GM23338 (cell line): Measurements from ENCODE around the gene TIMM44. TPM values are rescaled to one million over a fixed set of nuclear protein-coding genes. Genes with fewer than 3 reads are reported as not detected.

ENCODE experiments used
- CTCF ChIP-seq, 2 experiments: fragments of 200-600 bp in 1 of 2; sonication (generic) in 1 of 2; conservative IDR thresholded peaks; 2 replicates each; pipeline versions ENCODE4 v1.5.1 to v1.6.1; 2016 to 2017; ENCODE audit warnings: antibody characterized with exemption in 2 of 2, low read depth in 2 of 2, mild to moderate bottlenecking in 2 of 2, moderate library complexity in 1 of 2
- EZH2 ChIP-seq: fragments of 200-600 bp; sonication (generic); IDR thresholded peaks from one replicate; pipeline ENCODE4 v1.8.0; 2017; ENCODE audit warnings: antibody characterized with exemption, mild to moderate bottlenecking, low read depth; ENCODE audit not compliant: unreplicated experiment
- EZH2phosphoT487 ChIP-seq: fragments of 200-600 bp; sonication (generic); IDR thresholded peaks from one replicate; pipeline ENCODE4 v1.8.1; 2018; ENCODE audit warnings: antibody characterized with exemption; ENCODE audit not compliant: unreplicated experiment
- JUNB ChIP-seq: IDR thresholded peaks from one replicate; pipeline ENCODE4 v1.6.1; 2016; ENCODE audit warnings: antibody characterized with exemption; ENCODE audit not compliant: unreplicated experiment
- NANOG ChIP-seq: IDR thresholded peaks from 2 replicates; pipeline ENCODE4 v1.6.1; 2016; ENCODE audit warnings: antibody characterized with exemption, borderline replicate concordance
- STAT1 ChIP-seq: IDR thresholded peaks from one replicate; pipeline ENCODE4 v1.6.1; 2016; ENCODE audit warnings: antibody characterized with exemption; ENCODE audit not compliant: unreplicated experiment
- ZNF114 ChIP-seq: fragments of 250-450 bp; sonication (Bioruptor Pico); IDR thresholded peaks from 2 replicates; pipeline ENCODE4 v1.5.0; 2020; ENCODE audit warnings: mild to moderate bottlenecking, moderate library complexity
- ZNF331 ChIP-seq: fragments of 250-450 bp; sonication (Bioruptor Pico); IDR thresholded peaks from 2 replicates; pipeline ENCODE4 v1.5.0; 2020; ENCODE audit warnings: low read depth, mild to moderate bottlenecking, moderate library complexity
- polyA plus RNA-seq: library from polyadenylated mRNA; unstranded; fragments of >200 nt; fragmentation: Nextera tagmentation; extraction: Ambion mirVana; gene quantifications from 2 replicates; pipeline ENCODE4 v1.2.1, GENCODE V29; 2016
- total RNA-seq: library from RNA; depleted of rRNA; stranded (reverse); fragments of >200 nt; shearing (Covaris generic); gene quantifications from 2 replicates; pipeline ENCODE4 v1.2.3, GENCODE V29; 2014
- TF ChIP-seq, protein P1 (sequence below): fragments of 250-450 bp; sonication (Bioruptor Pico); IDR thresholded peaks from 2 replicates; pipeline ENCODE4 v1.5.0; 2020; ENCODE audit warnings: mild to moderate bottlenecking, moderate library complexity
- TF ChIP-seq, protein P2 (sequence below): IDR thresholded peaks from 2 replicates; pipeline ENCODE4 v1.6.1; 2016; ENCODE audit warnings: antibody characterized with exemption

The TIMM44 gene
- total and polyA plus RNA-seq, 2 experiments from 2014 or later = 125 to 128 TPM

- TF ChIP-seq, protein P1, sequence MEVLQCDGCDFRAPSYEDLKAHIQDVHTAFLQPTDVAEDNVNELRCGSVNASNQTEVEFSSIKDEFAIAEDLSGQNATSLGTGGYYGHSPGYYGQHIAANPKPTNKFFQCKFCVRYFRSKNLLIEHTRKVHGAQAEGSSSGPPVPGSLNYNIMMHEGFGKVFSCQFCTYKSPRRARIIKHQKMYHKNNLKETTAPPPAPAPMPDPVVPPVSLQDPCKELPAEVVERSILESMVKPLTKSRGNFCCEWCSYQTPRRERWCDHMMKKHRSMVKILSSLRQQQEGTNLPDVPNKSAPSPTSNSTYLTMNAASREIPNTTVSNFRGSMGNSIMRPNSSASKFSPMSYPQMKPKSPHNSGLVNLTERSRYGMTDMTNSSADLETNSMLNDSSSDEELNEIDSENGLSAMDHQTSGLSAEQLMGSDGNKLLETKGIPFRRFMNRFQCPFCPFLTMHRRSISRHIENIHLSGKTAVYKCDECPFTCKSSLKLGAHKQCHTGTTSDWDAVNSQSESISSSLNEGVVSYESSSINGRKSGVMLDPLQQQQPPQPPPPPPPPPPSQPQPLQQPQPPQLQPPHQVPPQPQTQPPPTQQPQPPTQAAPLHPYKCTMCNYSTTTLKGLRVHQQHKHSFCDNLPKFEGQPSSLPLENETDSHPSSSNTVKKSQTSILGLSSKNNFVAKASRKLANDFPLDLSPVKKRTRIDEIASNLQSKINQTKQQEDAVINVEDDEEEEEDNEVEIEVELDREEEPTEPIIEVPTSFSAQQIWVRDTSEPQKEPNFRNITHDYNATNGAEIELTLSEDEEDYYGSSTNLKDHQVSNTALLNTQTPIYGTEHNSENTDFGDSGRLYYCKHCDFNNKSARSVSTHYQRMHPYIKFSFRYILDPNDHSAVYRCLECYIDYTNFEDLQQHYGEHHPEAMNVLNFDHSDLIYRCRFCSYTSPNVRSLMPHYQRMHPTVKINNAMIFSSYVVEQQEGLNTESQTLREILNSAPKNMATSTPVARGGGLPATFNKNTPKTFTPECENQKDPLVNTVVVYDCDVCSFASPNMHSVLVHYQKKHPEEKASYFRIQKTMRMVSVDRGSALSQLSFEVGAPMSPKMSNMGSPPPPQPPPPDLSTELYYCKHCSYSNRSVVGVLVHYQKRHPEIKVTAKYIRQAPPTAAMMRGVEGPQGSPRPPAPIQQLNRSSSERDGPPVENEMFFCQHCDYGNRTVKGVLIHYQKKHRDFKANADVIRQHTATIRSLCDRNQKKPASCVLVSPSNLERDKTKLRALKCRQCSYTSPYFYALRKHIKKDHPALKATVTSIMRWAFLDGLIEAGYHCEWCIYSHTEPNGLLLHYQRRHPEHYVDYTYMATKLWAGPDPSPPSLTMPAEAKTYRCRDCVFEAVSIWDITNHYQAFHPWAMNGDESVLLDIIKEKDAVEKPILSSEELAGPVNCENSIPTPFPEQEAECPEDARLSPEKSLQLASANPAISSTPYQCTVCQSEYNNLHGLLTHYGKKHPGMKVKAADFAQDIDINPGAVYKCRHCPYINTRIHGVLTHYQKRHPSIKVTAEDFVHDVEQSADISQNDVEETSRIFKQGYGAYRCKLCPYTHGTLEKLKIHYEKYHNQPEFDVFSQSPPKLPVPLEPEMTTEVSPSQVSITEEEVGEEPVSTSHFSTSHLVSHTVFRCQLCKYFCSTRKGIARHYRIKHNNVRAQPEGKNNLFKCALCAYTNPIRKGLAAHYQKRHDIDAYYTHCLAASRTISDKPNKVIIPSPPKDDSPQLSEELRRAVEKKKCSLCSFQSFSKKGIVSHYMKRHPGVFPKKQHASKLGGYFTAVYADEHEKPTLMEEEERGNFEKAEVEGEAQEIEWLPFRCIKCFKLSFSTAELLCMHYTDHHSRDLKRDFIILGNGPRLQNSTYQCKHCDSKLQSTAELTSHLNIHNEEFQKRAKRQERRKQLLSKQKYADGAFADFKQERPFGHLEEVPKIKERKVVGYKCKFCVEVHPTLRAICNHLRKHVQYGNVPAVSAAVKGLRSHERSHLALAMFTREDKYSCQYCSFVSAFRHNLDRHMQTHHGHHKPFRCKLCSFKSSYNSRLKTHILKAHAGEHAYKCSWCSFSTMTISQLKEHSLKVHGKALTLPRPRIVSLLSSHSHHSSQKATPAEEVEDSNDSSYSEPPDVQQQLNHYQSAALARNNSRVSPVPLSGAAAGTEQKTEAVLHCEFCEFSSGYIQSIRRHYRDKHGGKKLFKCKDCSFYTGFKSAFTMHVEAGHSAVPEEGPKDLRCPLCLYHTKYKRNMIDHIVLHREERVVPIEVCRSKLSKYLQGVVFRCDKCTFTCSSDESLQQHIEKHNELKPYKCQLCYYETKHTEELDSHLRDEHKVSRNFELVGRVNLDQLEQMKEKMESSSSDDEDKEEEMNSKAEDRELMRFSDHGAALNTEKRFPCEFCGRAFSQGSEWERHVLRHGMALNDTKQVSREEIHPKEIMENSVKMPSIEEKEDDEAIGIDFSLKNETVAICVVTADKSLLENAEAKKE (CRISPR knock-in tag) = no peak
- TF ChIP-seq, protein P2, sequence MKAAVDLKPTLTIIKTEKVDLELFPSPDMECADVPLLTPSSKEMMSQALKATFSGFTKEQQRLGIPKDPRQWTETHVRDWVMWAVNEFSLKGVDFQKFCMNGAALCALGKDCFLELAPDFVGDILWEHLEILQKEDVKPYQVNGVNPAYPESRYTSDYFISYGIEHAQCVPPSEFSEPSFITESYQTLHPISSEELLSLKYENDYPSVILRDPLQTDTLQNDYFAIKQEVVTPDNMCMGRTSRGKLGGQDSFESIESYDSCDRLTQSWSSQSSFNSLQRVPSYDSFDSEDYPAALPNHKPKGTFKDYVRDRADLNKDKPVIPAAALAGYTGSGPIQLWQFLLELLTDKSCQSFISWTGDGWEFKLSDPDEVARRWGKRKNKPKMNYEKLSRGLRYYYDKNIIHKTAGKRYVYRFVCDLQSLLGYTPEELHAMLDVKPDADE = no peak
- TF ChIP-seq ZNF331 (CRISPR knock-in tag) (no peak), EZH2phosphoT487 (no peak), EZH2 (no peak), STAT1 (no peak), CTCF (conservative IDR thresholded peaks at IDR 0.05; ENCODE audit: low read depth in 2 of 2) (no peak), JUNB (no peak), NANOG (no peak), ZNF114 (CRISPR knock-in tag) (no peak)
Measured at GRCh38 chr19:7883105-7883504, 60.4 kb downstream of the TIMM44 start (continued).
